Subcutaneous abdominal adipose tissue (tissue), 5 donors: ENCODE data around the gene MEAF6.

Experiments used
- H3K27ac ChIP-seq: one replicate; pipeline ENCODE4 v1.7.0; 2013; ENCODE audit warnings: low read depth, mild to moderate bottlenecking, inconsistent platforms, low read length, moderate library complexity
- H3K27me3 ChIP-seq, 5 donors: one replicate each; pipeline ENCODE4 v1.7.0; 2013; ENCODE audit warnings: low read length in 5 of 5, inconsistent platforms in 1 of 5; ENCODE audit not compliant: control insufficient read depth in 5 of 5, insufficient read depth in 4 of 5
- H3K36me3 ChIP-seq, 5 donors: one replicate each; pipeline ENCODE4 v1.7.0; 2013; ENCODE audit warnings: low read length in 5 of 5; ENCODE audit not compliant: control insufficient read depth in 5 of 5, insufficient read depth in 5 of 5
- H3K4me1 ChIP-seq, 5 donors: one replicate each; pipeline ENCODE4 v1.7.0; 2013; ENCODE audit warnings: low read length in 5 of 5, mild to moderate bottlenecking in 3 of 5, moderate library complexity in 1 of 5; ENCODE audit not compliant: control insufficient read depth in 5 of 5, insufficient read depth in 5 of 5
- H3K4me3 ChIP-seq, 5 donors: one replicate each; pipeline ENCODE4 v1.7.0; 2013; ENCODE audit warnings: low read length in 5 of 5, low read depth in 1 of 5
- H3K9ac ChIP-seq, 5 donors: one replicate each; pipeline ENCODE4 v1.7.0; 2013; ENCODE audit warnings: low read length in 5 of 5, mild to moderate bottlenecking in 4 of 5, moderate library complexity in 3 of 5
- H3K9me3 ChIP-seq, 5 donors: one replicate each; pipeline ENCODE4 v1.7.0; 2013; ENCODE audit warnings: low read length in 5 of 5; ENCODE audit not compliant: control insufficient read depth in 5 of 5
- donor health status: healthy.
- donor health status: healthy.
- donor health status: healthy.
- donor health status: healthy.
- donor health status: healthy.

MEAF6 gene

GRCh38 chr1:37479255-37480124 is 35.1 kb downstream of the MEAF6 start:
- peaks cover 35 to 68% (median 62%) of the 10 kb centered on the region in 5 donors for H3K4me1 ChIP-seq

GRCh38 chr1:37478890-37479254 is 35.7 kb downstream of the MEAF6 start:
- Histone ChIP-seq H3K27ac (peak overlapping the region; percentile 98), H3K9me3 (peaks cover 0 to 3% (median 0%) of the 10 kb centered on the region in 5 donors), H3K36me3 (peaks cover 0 to 64% (median 55%) of the 10 kb centered on the region in 5 donors), H3K27me3 (peaks cover 0 to 3% (median 0%) of the 10 kb centered on the region in 5 donors), H3K9ac (peak overlapping the region in 4 of 5 donors; percentile 1 to 82 (median 74)), H3K4me3 (peak overlapping the region; percentile 38 to 91 (median 71)), H3K4me1 (peaks cover 36 to 65% (median 61%) of the 10 kb centered on the region in 5 donors)

More at GRCh38 chr1:37479255-37480124, 35.1 kb downstream of the MEAF6 start:
- Histone ChIP-seq H3K36me3 (peaks cover 0 to 71% (median 61%) of the 10 kb centered on the region in 5 donors), H3K27me3 (peaks cover 0 to 3% (median 0%) of the 10 kb centered on the region in 5 donors), H3K9me3 (peaks cover 0 to 3% (median 0%) of the 10 kb centered on the region in 5 donors), H3K9ac (peak overlapping the region; percentile 44 to 82 (median 69)), H3K27ac (peak overlapping the region; percentile 98), H3K4me3 (peak overlapping the region; percentile 38 to 91 (median 71))

- peak overlapping the region; percentile 98 for H3K27ac ChIP-seq
- H3K4me3 ChIP-seq: peak overlapping the region in 4 of 5 donors; percentile 71 to 94 (median 90)
- peak overlapping the region in 4 of 5 donors; percentile 1 to 82 (median 74) for H3K9ac ChIP-seq
- H3K36me3 ChIP-seq: peaks cover 0 to 60% (median 51%) of the 10 kb centered on the region in 5 donors
- H3K9me3 ChIP-seq: peaks cover 0 to 3% (median 0%) of the 10 kb centered on the region in 5 donors
- H3K27me3 ChIP-seq: peaks cover 0 to 3% (median 0%) of the 10 kb centered on the region in 5 donors
- H3K4me1 ChIP-seq: peaks cover 40 to 67% (median 65%) of the 10 kb centered on the region in 5 donors
Observed at GRCh38 chr1:37478451-37478881, 36.1 kb downstream of the MEAF6 start.

- Histone ChIP-seq H3K4me3 (peak overlapping the region; percentile 57 to 94 (median 90)), H3K36me3 (peaks cover 0 to 55% (median 46%) of the 10 kb centered on the region in 5 donors), H3K9ac (peak overlapping the region in 3 of 5 donors; percentile 58 to 90 (median 63)), H3K27ac (peak overlapping the region; percentile 98), H3K9me3 (peaks cover 0 to 3% (median 0%) of the 10 kb centered on the region in 5 donors), H3K27me3 (peaks cover 0 to 3% (median 0%) of the 10 kb centered on the region in 5 donors), H3K4me1 (peaks cover 40 to 72% (median 69%) of the 10 kb centered on the region in 5 donors)
Observed at GRCh38 chr1:37477946-37478345, 36.6 kb downstream of the MEAF6 start.

GRCh38 chr1:37477198-37477931 is 37.2 kb downstream of the MEAF6 start:
- Histone ChIP-seq H3K27ac (peak overlapping the region; percentile 98), H3K4me1 (peaks cover 40 to 76% (median 70%) of the 10 kb centered on the region in 5 donors), H3K27me3 (peaks cover 0 to 3% (median 0%) of the 10 kb centered on the region in 5 donors), H3K9me3 (peaks cover 0 to 3% (median 0%) of the 10 kb centered on the region in 5 donors), H3K36me3 (peaks cover 0 to 49% (median 40%) of the 10 kb centered on the region in 5 donors), H3K9ac (peak overlapping the region; percentile 58 to 91 (median 81)), H3K4me3 (peak overlapping the region; percentile 57 to 94 (median 90))

- H3K4me3 ChIP-seq: peak overlapping the region; percentile 82 to 94 (median 90)
- peak overlapping the region; percentile 58 to 91 (median 81) for H3K9ac ChIP-seq
- peaks cover 42 to 83% (median 77%) of the 10 kb centered on the region in 5 donors for H3K4me1 ChIP-seq
- H3K27ac ChIP-seq: peak overlapping the region; percentile 98
- H3K9me3 ChIP-seq: peaks cover 0 to 3% (median 0%) of the 10 kb centered on the region in 5 donors
- peaks cover 0 to 3% (median 0%) of the 10 kb centered on the region in 5 donors for H3K27me3 ChIP-seq
- peaks cover 0 to 42% (median 32%) of the 10 kb centered on the region in 5 donors for H3K36me3 ChIP-seq
Observed at GRCh38 chr1:37476460-37477197, 37.9 kb downstream of the MEAF6 start.

GRCh38 chr1:37476087-37476452 is 38.5 kb downstream of the MEAF6 start:
- Histone ChIP-seq H3K4me3 (peak overlapping the region; percentile 77 to 94 (median 90)), H3K36me3 (peaks cover 0 to 36% (median 27%) of the 10 kb centered on the region in 5 donors), H3K27ac (peak overlapping the region; percentile 98), H3K27me3 (peaks cover 0 to 3% (median 0%) of the 10 kb centered on the region in 5 donors), H3K9me3 (peaks cover 0 to 3% (median 0%) of the 10 kb centered on the region in 5 donors), H3K4me1 (peaks cover 46 to 89% (median 83%) of the 10 kb centered on the region in 5 donors), H3K9ac (peak overlapping the region; percentile 1 to 91 (median 81))

- H3K4me3 ChIP-seq: peak overlapping the region; percentile 82 to 94 (median 90)
- peaks cover 0 to 3% (median 0%) of the 10 kb centered on the region in 5 donors for H3K27me3 ChIP-seq
- H3K27ac ChIP-seq: peak overlapping the region; percentile 98
- H3K9ac ChIP-seq: peak overlapping the region; percentile 77 to 92 (median 90)
- H3K4me1 ChIP-seq: peaks cover 46 to 91% (median 85%) of the 10 kb centered on the region in 5 donors
- H3K9me3 ChIP-seq: peaks cover 0 to 3% (median 0%) of the 10 kb centered on the region in 5 donors
- peaks cover 0 to 31% (median 22%) of the 10 kb centered on the region in 5 donors for H3K36me3 ChIP-seq
Observed at GRCh38 chr1:37475380-37476086, 39.0 kb downstream of the MEAF6 start.
